Glutamatergic neuron (in vitro differentiated cells): Measurements from ENCODE around the gene CCNY. TPM values are rescaled to one million over a fixed set of nuclear protein-coding genes. Genes with fewer than 3 reads are reported as not detected.

ENCODE experiments used
- DNase-seq: peaks from one replicate; pipeline ENCODE4 v3.0.0; 2022
- H3K27ac Mint-ChIP-seq: one replicate; pipeline ENCODE4 v1.8.0; 2020; ENCODE audit warnings: mild to moderate bottlenecking, mixed read lengths, inconsistent platforms; ENCODE audit not compliant: unreplicated experiment
- H3K27me3 Mint-ChIP-seq: one replicate; pipeline ENCODE4 v1.8.0; 2020; ENCODE audit warnings: mild to moderate bottlenecking, moderate library complexity, mixed read lengths, inconsistent platforms; ENCODE audit not compliant: unreplicated experiment
- H3K36me3 Mint-ChIP-seq: one replicate; pipeline ENCODE4 v1.8.0; 2020; ENCODE audit warnings: mild to moderate bottlenecking, mixed read lengths, inconsistent platforms; ENCODE audit not compliant: unreplicated experiment
- H3K4me1 Mint-ChIP-seq: one replicate; pipeline ENCODE4 v1.8.0; 2020; ENCODE audit warnings: mild to moderate bottlenecking, low read depth, mixed read lengths, inconsistent platforms; ENCODE audit not compliant: unreplicated experiment
- H3K4me3 Mint-ChIP-seq: one replicate; pipeline ENCODE4 v1.8.0; 2020; ENCODE audit warnings: mild to moderate bottlenecking, mixed read lengths, inconsistent platforms; ENCODE audit not compliant: unreplicated experiment
- H3K9me3 Mint-ChIP-seq: one replicate; pipeline ENCODE4 v1.8.0; 2020; ENCODE audit warnings: mild to moderate bottlenecking, moderate library complexity, mixed read lengths, inconsistent platforms; ENCODE audit not compliant: unreplicated experiment
- total RNA-seq: library from RNA; stranded (reverse); fragmentation: NEBNext Ultra II Directional; extraction: Animal tissue kit (Norgen Biotek cat#: 25700); gene quantifications from one replicate; pipeline ENCODE4 v1.2.1, GENCODE V29; 2021; ENCODE audit not compliant: unreplicated experiment
- TF ChIP-seq, protein P1 (sequence below): fragments of 200-600 bp; sonication (generic); IDR thresholded peaks from one replicate; pipeline ENCODE4 v1.5.0; 2021; ENCODE audit not compliant: partially characterized antibody, unreplicated experiment

The CCNY gene
- total RNA-seq, 1 donor from 2014 or later, result 219 TPM

- no peak overlapping the region for H3K27ac Mint-ChIP-seq
These were observed 88.5 kb downstream of the CCNY start for GRCh38 chr10:35424680-35425285.

GRCh38 chr10:35425595-35425994 is 89.3 kb downstream of the CCNY start:
- Mint-ChIP-seq H3K9me3 (peaks cover 21% of the 10 kb centered on the region), H3K27ac (peak overlapping the region; percentile 45), H3K4me1 (peaks cover 59% of the 10 kb centered on the region), H3K4me3 (no peak overlapping the region), H3K27me3 (peaks cover 15% of the 10 kb centered on the region), H3K36me3 (no peaks in the 10 kb centered on the region)
- TF ChIP-seq, protein P1, sequence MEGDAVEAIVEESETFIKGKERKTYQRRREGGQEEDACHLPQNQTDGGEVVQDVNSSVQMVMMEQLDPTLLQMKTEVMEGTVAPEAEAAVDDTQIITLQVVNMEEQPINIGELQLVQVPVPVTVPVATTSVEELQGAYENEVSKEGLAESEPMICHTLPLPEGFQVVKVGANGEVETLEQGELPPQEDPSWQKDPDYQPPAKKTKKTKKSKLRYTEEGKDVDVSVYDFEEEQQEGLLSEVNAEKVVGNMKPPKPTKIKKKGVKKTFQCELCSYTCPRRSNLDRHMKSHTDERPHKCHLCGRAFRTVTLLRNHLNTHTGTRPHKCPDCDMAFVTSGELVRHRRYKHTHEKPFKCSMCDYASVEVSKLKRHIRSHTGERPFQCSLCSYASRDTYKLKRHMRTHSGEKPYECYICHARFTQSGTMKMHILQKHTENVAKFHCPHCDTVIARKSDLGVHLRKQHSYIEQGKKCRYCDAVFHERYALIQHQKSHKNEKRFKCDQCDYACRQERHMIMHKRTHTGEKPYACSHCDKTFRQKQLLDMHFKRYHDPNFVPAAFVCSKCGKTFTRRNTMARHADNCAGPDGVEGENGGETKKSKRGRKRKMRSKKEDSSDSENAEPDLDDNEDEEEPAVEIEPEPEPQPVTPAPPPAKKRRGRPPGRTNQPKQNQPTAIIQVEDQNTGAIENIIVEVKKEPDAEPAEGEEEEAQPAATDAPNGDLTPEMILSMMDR, result no peak
- DNase-seq, result no peak

More at GRCh38 chr10:35424680-35425285, 88.5 kb downstream of the CCNY start:
- peaks cover 65% of the 10 kb centered on the region for H3K4me1 Mint-ChIP-seq
- peaks cover 21% of the 10 kb centered on the region for H3K9me3 Mint-ChIP-seq
- TF ChIP-seq, protein P1, result no peak
- H3K4me3 Mint-ChIP-seq, result peak overlapping the region; percentile 3
- H3K27me3 Mint-ChIP-seq, result peaks cover 18% of the 10 kb centered on the region
- no peaks in the 10 kb centered on the region for H3K36me3 Mint-ChIP-seq
- DNase-seq, result no peak

DNA sequence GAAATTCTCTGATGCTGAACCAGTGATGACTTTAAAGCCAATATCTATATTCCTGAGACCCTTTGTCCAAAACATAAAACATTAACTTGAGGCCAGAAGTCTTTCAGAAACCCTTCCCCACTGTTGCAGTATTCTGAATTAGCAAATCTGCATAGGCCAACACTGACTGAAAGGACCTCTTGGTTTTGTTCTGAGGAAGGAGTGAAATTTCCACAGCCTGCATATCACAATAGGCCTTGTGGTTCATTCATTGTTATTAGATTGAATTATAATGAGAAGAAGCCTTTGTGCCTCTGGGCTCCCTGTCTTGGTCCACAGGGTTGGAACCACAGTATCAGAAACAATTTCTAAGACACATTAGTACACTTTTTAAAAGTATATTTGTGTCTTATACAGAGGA is 90.3 kb downstream of the CCNY start:
- Mint-ChIP-seq H3K4me3 (no peak overlapping the region), H3K4me1 (peaks cover 53% of the 10 kb centered on the region), H3K27me3 (peaks cover 15% of the 10 kb centered on the region), H3K36me3 (no peaks in the 10 kb centered on the region), H3K9me3 (peaks cover 21% of the 10 kb centered on the region), H3K27ac (peak overlapping the region; percentile 45)
- TF ChIP-seq, protein P1, result no peak
- DNase-seq, result no peak

DNA sequence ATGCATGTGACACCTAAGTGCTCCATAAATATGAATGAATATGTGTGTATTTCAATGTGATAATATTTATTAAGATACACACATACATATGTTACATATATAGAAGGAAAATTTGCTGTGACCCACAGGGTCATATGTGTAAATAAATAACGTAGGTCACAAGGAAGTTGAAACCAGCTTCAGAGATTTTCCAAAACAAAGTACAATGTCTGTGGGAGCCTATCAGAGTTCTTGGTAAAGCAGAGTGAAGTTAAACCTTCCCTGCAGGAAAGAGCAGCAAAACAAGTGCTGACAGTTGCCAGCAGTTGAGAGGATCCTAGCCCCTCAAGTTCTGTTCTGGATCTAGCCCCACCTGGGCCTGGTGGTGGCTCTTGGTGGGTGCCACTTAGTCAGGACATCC is 91.2 kb downstream of the CCNY start:
- DNase-seq, result no peak
- Mint-ChIP-seq H3K9me3 (peaks cover 21% of the 10 kb centered on the region), H3K36me3 (no peaks in the 10 kb centered on the region), H3K27me3 (peaks cover 15% of the 10 kb centered on the region), H3K4me3 (no peak overlapping the region), H3K27ac (peak overlapping the region; percentile 39), H3K4me1 (peaks cover 54% of the 10 kb centered on the region)
- TF ChIP-seq, protein P1, result no peak

DNA sequence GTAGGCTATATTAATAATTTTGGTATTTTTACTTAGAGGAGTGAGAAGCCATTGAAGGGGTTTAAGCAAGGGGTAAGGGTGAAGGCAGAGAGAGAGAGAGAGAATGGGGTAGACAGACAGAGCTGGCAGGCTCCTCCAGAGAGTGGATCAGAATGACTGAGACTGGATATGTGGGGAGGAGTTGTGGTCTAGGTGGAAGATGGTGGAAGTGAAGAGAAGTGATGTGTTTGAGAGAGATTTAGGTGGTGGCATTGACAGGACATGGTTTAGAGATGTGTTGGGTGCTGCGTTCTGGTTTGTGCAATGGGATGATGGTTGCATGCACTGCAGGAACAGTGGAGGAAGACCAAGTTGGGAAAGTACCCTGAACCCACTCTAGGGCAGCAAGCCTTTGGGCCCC is 92.2 kb downstream of the CCNY start:
- Mint-ChIP-seq H3K9me3 (peaks cover 22% of the 10 kb centered on the region), H3K4me1 (peaks cover 54% of the 10 kb centered on the region), H3K27ac (peak overlapping the region; percentile 16), H3K27me3 (peaks cover 13% of the 10 kb centered on the region), H3K36me3 (no peaks in the 10 kb centered on the region), H3K4me3 (no peak overlapping the region)
- no peak for DNase-seq
- TF ChIP-seq, protein P1, result no peak
